Measurements from ENCODE around the gene NLRC5. TPM values are rescaled to one million over a fixed set of nuclear protein-coding genes. Genes with fewer than 3 reads are reported as not detected.

The NLRC5 gene
- total RNA-seq, 2 experiments from 2014 or later: 142 to 151 TPM

GRCh38 chr16:57118461-57119084 lies 129.2 kb downstream of the NLRC5 start:
- Mint-ChIP-seq H3K27me3 (no peaks in the 10 kb centered on the region), H3K4me3 (no peak overlapping the region), H3K36me3 (no peaks in the 10 kb centered on the region), H3K9me3 (no peaks in the 10 kb centered on the region), H3K4me1 (peaks cover 5% of the 10 kb centered on the region), H3K27ac (no peak overlapping the region)
- no peak for DNase-seq

GRCh38 chr16:57123216-57123973 lies 134.0 kb downstream of the NLRC5 start:
- Mint-ChIP-seq H3K27ac (peak overlapping the region; percentile 61), H3K27me3 (no peaks in the 10 kb centered on the region), H3K36me3 (peaks cover 3% of the 10 kb centered on the region), H3K9me3 (no peaks in the 10 kb centered on the region), H3K4me3 (no peak overlapping the region), H3K4me1 (peaks cover 36% of the 10 kb centered on the region)
- no peak for DNase-seq

GRCh38 chr16:57123974-57124674 lies 134.8 kb downstream of the NLRC5 start:
- peaks cover 43% of the 10 kb centered on the region for H3K4me1 Mint-ChIP-seq
- no peaks in the 10 kb centered on the region for H3K9me3 Mint-ChIP-seq
- no peaks in the 10 kb centered on the region for H3K27me3 Mint-ChIP-seq

GRCh38 chr16:57125376-57125775 lies 136.0 kb downstream of the NLRC5 start:
- no peaks in the 10 kb centered on the region for H3K9me3 Mint-ChIP-seq
- peak overlapping the region; percentile 3 for H3K27ac Mint-ChIP-seq
- no peak overlapping the region for H3K4me3 Mint-ChIP-seq
- H3K27me3 Mint-ChIP-seq: no peaks in the 10 kb centered on the region
- peaks cover 3% of the 10 kb centered on the region for H3K36me3 Mint-ChIP-seq
- DNase-seq: no peak
- H3K4me1 Mint-ChIP-seq: peaks cover 52% of the 10 kb centered on the region

More at GRCh38 chr16:57123974-57124674, 134.8 kb downstream of the NLRC5 start:
- Mint-ChIP-seq H3K27ac (peak overlapping the region; percentile 61), H3K4me3 (no peak overlapping the region), H3K36me3 (peaks cover 3% of the 10 kb centered on the region)
- DNase-seq: no peak

- Mint-ChIP-seq H3K36me3 (peaks cover 7% of the 10 kb centered on the region), H3K27ac (no peak overlapping the region), H3K27me3 (no peaks in the 10 kb centered on the region), H3K4me3 (no peak overlapping the region), H3K9me3 (no peaks in the 10 kb centered on the region), H3K4me1 (peaks cover 58% of the 10 kb centered on the region)
- DNase-seq: no peak
Measured at GRCh38 chr16:57125969-57126368, 136.6 kb downstream of the NLRC5 start.

- no peak overlapping the region for H3K4me3 Mint-ChIP-seq
- peaks cover 62% of the 10 kb centered on the region for H3K4me1 Mint-ChIP-seq
- no peaks in the 10 kb centered on the region for H3K27me3 Mint-ChIP-seq
- H3K36me3 Mint-ChIP-seq: peaks cover 7% of the 10 kb centered on the region
- no peaks in the 10 kb centered on the region for H3K9me3 Mint-ChIP-seq
- peak overlapping the region; percentile 47 for H3K27ac Mint-ChIP-seq
- DNase-seq: no peak
Measured at GRCh38 chr16:57126411-57126810, 137.1 kb downstream of the NLRC5 start.

GRCh38 chr16:57127037-57127763 lies 137.8 kb downstream of the NLRC5 start:
- peak overlapping the region; percentile 79 for H3K27ac Mint-ChIP-seq
- H3K27me3 Mint-ChIP-seq: no peaks in the 10 kb centered on the region
- H3K4me1 Mint-ChIP-seq: peaks cover 70% of the 10 kb centered on the region
- peaks cover 7% of the 10 kb centered on the region for H3K36me3 Mint-ChIP-seq
- DNase-seq: peak; percentile 19
- no peak overlapping the region for H3K4me3 Mint-ChIP-seq
- no peaks in the 10 kb centered on the region for H3K9me3 Mint-ChIP-seq

- Mint-ChIP-seq H3K36me3 (peaks cover 7% of the 10 kb centered on the region), H3K9me3 (no peaks in the 10 kb centered on the region), H3K4me3 (no peak overlapping the region), H3K27ac (peak overlapping the region; percentile 79), H3K27me3 (no peaks in the 10 kb centered on the region), H3K4me1 (peaks cover 76% of the 10 kb centered on the region)
- no peak for DNase-seq
Measured at GRCh38 chr16:57127836-57128235, 138.5 kb downstream of the NLRC5 start.

- Mint-ChIP-seq H3K27me3 (no peaks in the 10 kb centered on the region), H3K9me3 (no peaks in the 10 kb centered on the region), H3K4me3 (peak overlapping the region; percentile 76), H3K4me1 (peaks cover 77% of the 10 kb centered on the region), H3K36me3 (peaks cover 7% of the 10 kb centered on the region), H3K27ac (peak overlapping the region; percentile 95)
- peak; percentile 70 for DNase-seq
Measured at GRCh38 chr16:57128771-57129389, 139.5 kb downstream of the NLRC5 start.

GRCh38 chr16:57130950-57131321 lies 141.6 kb downstream of the NLRC5 start:
- H3K9me3 Mint-ChIP-seq: no peaks in the 10 kb centered on the region
- DNase-seq: no peak
- peak overlapping the region; percentile 91 for H3K27ac Mint-ChIP-seq
- H3K27me3 Mint-ChIP-seq: no peaks in the 10 kb centered on the region
- H3K4me1 Mint-ChIP-seq: peaks cover 86% of the 10 kb centered on the region
- no peak overlapping the region for H3K4me3 Mint-ChIP-seq
- H3K36me3 Mint-ChIP-seq: peaks cover 7% of the 10 kb centered on the region

GRCh38 chr16:57131351-57131970 lies 142.1 kb downstream of the NLRC5 start:
- Mint-ChIP-seq H3K36me3 (peaks cover 7% of the 10 kb centered on the region), H3K4me3 (peak overlapping the region; percentile 38), H3K9me3 (no peaks in the 10 kb centered on the region), H3K4me1 (peaks cover 88% of the 10 kb centered on the region), H3K27ac (peak overlapping the region; percentile 91), H3K27me3 (no peaks in the 10 kb centered on the region)
- DNase-seq: no peak

- H3K27me3 Mint-ChIP-seq: no peaks in the 10 kb centered on the region
- no peak overlapping the region for H3K4me3 Mint-ChIP-seq
- peaks cover 78% of the 10 kb centered on the region for H3K4me1 Mint-ChIP-seq
- peaks cover 4% of the 10 kb centered on the region for H3K36me3 Mint-ChIP-seq
- peak overlapping the region; percentile 82 for H3K27ac Mint-ChIP-seq
- no peaks in the 10 kb centered on the region for H3K9me3 Mint-ChIP-seq
- DNase-seq: no peak
Measured at GRCh38 chr16:57132470-57132869, 143.1 kb downstream of the NLRC5 start.

- Mint-ChIP-seq H3K9me3 (no peaks in the 10 kb centered on the region), H3K4me1 (peaks cover 73% of the 10 kb centered on the region), H3K36me3 (peaks cover 4% of the 10 kb centered on the region), H3K27me3 (no peaks in the 10 kb centered on the region), H3K27ac (no peak overlapping the region), H3K4me3 (no peak overlapping the region)
- DNase-seq: no peak
Measured at GRCh38 chr16:57133031-57133430, 143.7 kb downstream of the NLRC5 start.

Data from activated naive CD8-positive, alpha-beta T cell treated with anti-CD3 and anti-CD28 coated beads for 36 hours (primary cell).